Activated CD8-positive, alpha-beta memory T cell treated with anti-CD3 and anti-CD28 coated beads for 1 hour (primary cell): ENCODE results near the gene SLC17A4.

Experiments used
- DNase-seq, 2 donors: peaks; one replicate each; pipeline ENCODE4 v3.0.0-alpha.2; 2020; ENCODE audit warnings: low read depth in 1 of 2; ENCODE audit errors: extremely low read depth in 1 of 2

The SLC17A4 gene

GRCh38 chr6:25749837-25750236, 4.7 kb upstream of the SLC17A4 start:
- no peak for DNase-seq

GRCh38 chr6:25750906-25751305, 3.6 kb upstream of the SLC17A4 start:
- no peak for DNase-seq

- DNase-seq: no peak
These were observed 1.5 kb upstream of the SLC17A4 start for GRCh38 chr6:25753079-25753478.

- no peak for DNase-seq
These were observed 941 bp downstream of the SLC17A4 start for GRCh38 chr6:25755483-25755882.

GRCh38 chr6:25756382-25757363, 2.1 kb downstream of the SLC17A4 start:
- DNase-seq: no peak

- no peak for DNase-seq
These were observed 3.5 kb downstream of the SLC17A4 start for GRCh38 chr6:25757936-25758642.

GRCh38 chr6:25764611-25765010, 10.1 kb downstream of the SLC17A4 start:
- DNase-seq: no peak

- no peak for DNase-seq
These were observed 14.0 kb downstream of the SLC17A4 start for GRCh38 chr6:25768566-25768965.

- no peak for DNase-seq
These were observed 15.4 kb downstream of the SLC17A4 start for GRCh38 chr6:25769983-25770382.

GRCh38 chr6:25774120-25774715, 19.7 kb downstream of the SLC17A4 start:
- no peak for DNase-seq

GRCh38 chr6:25777031-25777430, 22.5 kb downstream of the SLC17A4 start:
- DNase-seq: no peak

- no peak for DNase-seq
These were observed 23.5 kb downstream of the SLC17A4 start for GRCh38 chr6:25777856-25778649.

GRCh38 chr6:25781134-25781533, 26.6 kb downstream of the SLC17A4 start:
- DNase-seq: no peak

GRCh38 chr6:25787428-25787827, 32.9 kb downstream of the SLC17A4 start:
- DNase-seq: no peak

- DNase-seq: peak; percentile 1
These were observed 33.9 kb downstream of the SLC17A4 start for GRCh38 chr6:25788305-25788922.

GRCh38 chr6:25789475-25789874, 34.9 kb downstream of the SLC17A4 start:
- DNase-seq: no peak

- no peak for DNase-seq
These were observed 37.5 kb downstream of the SLC17A4 start for GRCh38 chr6:25792016-25792415.

- no peak for DNase-seq
These were observed 39.4 kb downstream of the SLC17A4 start for GRCh38 chr6:25793970-25794369.

GRCh38 chr6:25794784-25795183, 40.2 kb downstream of the SLC17A4 start:
- no peak for DNase-seq

- no peak for DNase-seq
These were observed 46.9 kb downstream of the SLC17A4 start for GRCh38 chr6:25801436-25801835.
